Muscle of leg (tissue), 11 donors: Measurements from ENCODE around the gene ULK2. TPM values are rescaled to one million over a fixed set of nuclear protein-coding genes. Genes with fewer than 3 reads are reported as not detected.
A peak's percentile ranks its signal among the peaks of the same experiment; 100 is the strongest.

Experiments used
- DNase-seq: peaks from one replicate; pipeline ENCODE4 v3.0.0; 2013
- H3K27ac ChIP-seq: one replicate; pipeline ENCODE4 v1.5.1; 2013; ENCODE audit warnings: mild to moderate bottlenecking, low read length, control low read depth
- H3K27me3 ChIP-seq: one replicate; pipeline ENCODE4 v1.6.1; 2013; ENCODE audit warnings: low read length; ENCODE audit not compliant: control insufficient read depth, insufficient read depth
- H3K36me3 ChIP-seq: one replicate; pipeline ENCODE4 v1.6.1; 2013; ENCODE audit warnings: low read length; ENCODE audit not compliant: control insufficient read depth, insufficient read depth
- H3K4me1 ChIP-seq: one replicate; pipeline ENCODE4 v1.6.1; 2013; ENCODE audit warnings: low read length; ENCODE audit not compliant: control insufficient read depth, insufficient read depth
- H3K4me3 ChIP-seq: one replicate; pipeline ENCODE4 v1.5.1; 2013; ENCODE audit warnings: low read length, control low read depth
- H3K9me3 ChIP-seq: replicated peaks from 2 replicates; pipeline ENCODE4 v1.6.1; 2013; ENCODE audit warnings: low read depth, low read length; ENCODE audit not compliant: control insufficient read depth
- WGBS: methylation state at CpG from one replicate; pipeline ENCODE4 v1.1.5; 2013; ENCODE audit warnings: missing lambda C conversion rate; ENCODE audit not compliant: insufficient coverage; 5-methylcytosine and 5-hydroxymethylcytosine counted together
- polyA plus RNA-seq, 8 donors: library from polyadenylated mRNA; unstranded; fragments of 120-200 nt; gene quantifications; one replicate each; pipeline versions ENCODE4 v1.2.1 to v1.2.3, GENCODE V29; 2013; ENCODE audit warnings: inconsistent platforms in 1 of 8, low replicate concordance in 1 of 8; ENCODE audit not compliant: insufficient read length in 8 of 8, insufficient read depth in 1 of 8
- total RNA-seq: library from RNA; stranded (reverse); fragments of 120-200 nt; gene quantifications from one replicate; pipeline ENCODE4 v1.2.4, GENCODE V29; 2013

The ULK2 gene
- total and polyA plus RNA-seq, 9 donors, result 17.2 to 28.5 (median 21.2) TPM

GRCh38 chr17:19729900-19730299 lies 137.8 kb downstream of the ULK2 start:
- DNase-seq, result no peak
- H3K9me3 ChIP-seq, result no peaks in the 10 kb centered on the region
- H3K4me1 ChIP-seq, result peaks cover 47% of the 10 kb centered on the region
- H3K36me3 ChIP-seq, result no peaks in the 10 kb centered on the region
- H3K27ac ChIP-seq, result peak overlapping the region; percentile 20
- H3K27me3 ChIP-seq, result no peaks in the 10 kb centered on the region
- 92% methylated on average over 2 of the region's 6 CpGs for WGBS
- no peak overlapping the region for H3K4me3 ChIP-seq

- 3% methylated on average over 5 of the region's 7 CpGs for WGBS
- Histone ChIP-seq H3K4me1 (peaks cover 58% of the 10 kb centered on the region), H3K27ac (peak overlapping the region; percentile 100), H3K9me3 (no peaks in the 10 kb centered on the region), H3K36me3 (no peaks in the 10 kb centered on the region), H3K4me3 (no peak overlapping the region), H3K27me3 (no peaks in the 10 kb centered on the region)
- DNase-seq, result peak; percentile 95
These were observed 139.6 kb downstream of the ULK2 start for GRCh38 chr17:19728084-19728495.

- no peaks in the 10 kb centered on the region for H3K36me3 ChIP-seq
- DNase-seq, result peak; percentile 97
- 40% methylated on average over 2 of the region's 4 CpGs for WGBS
- H3K27ac ChIP-seq, result peak overlapping the region; percentile 100
- no peaks in the 10 kb centered on the region for H3K27me3 ChIP-seq
- peaks cover 59% of the 10 kb centered on the region for H3K4me1 ChIP-seq
- H3K4me3 ChIP-seq, result no peak overlapping the region
- no peaks in the 10 kb centered on the region for H3K9me3 ChIP-seq
These were observed 140.1 kb downstream of the ULK2 start for GRCh38 chr17:19727501-19728078.

DNA sequence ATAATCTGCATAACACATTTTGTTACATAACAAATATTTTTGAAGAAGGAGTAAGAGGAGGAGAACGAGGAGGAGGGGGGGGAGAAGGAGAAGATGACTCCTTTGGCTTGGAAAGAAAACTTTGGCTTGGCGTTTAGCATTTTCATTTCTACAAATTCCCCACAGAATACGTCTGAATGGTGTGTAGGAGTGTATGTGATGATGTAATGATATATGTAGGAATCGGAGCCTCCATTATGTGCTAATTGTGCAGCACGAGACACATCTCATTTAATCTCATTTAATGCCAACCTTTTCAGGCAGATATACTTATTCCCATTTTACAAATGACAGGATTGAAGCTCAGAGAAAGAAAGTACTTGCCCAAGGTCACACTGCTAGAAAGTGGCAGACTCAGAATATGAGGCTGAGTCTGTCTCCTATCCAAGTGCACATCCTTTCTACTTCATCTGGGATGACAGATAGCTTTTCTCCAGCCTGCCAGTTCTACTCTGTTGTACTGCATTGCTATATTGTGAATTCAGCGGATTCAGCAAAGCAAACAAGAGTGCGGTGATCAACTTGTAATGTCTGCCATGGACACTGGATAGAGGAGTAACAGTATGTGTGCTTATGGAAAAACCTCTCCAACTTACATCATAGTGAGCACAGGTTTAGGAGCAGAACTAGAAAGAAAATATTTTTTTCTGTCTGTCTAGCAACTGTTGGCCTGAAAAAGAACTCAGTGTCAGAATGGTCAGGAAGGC lies 140.9 kb downstream of the ULK2 start:
- no CpG with 5 or more reads among the region's 7 CpGs for WGBS
- Histone ChIP-seq H3K27me3 (no peaks in the 10 kb centered on the region), H3K9me3 (no peaks in the 10 kb centered on the region), H3K4me3 (no peak overlapping the region), H3K27ac (peak overlapping the region; percentile 100), H3K4me1 (peaks cover 59% of the 10 kb centered on the region), H3K36me3 (no peaks in the 10 kb centered on the region)
- peak; percentile 82 for DNase-seq

DNA sequence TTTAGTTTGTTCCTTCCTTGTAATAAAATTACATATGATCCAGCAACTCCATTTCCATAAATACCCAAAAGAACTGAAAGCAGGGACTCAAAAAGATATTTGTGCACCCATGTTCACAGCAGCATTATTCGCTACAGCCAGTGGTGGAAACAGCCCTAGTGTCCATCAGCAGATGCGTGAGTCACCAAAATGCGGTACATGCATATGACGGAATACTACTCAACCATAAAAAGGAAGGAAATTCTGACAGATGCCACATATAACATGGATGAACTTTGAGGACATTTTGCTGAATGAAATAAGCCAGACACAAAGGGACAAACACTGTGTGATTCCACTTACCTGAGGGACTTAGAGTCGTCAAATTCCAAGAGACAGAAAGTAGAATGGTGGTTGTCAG lies 142.2 kb downstream of the ULK2 start:
- Histone ChIP-seq H3K4me1 (peaks cover 62% of the 10 kb centered on the region), H3K27me3 (no peaks in the 10 kb centered on the region), H3K4me3 (no peak overlapping the region), H3K9me3 (no peaks in the 10 kb centered on the region), H3K36me3 (no peaks in the 10 kb centered on the region), H3K27ac (no peak overlapping the region)
- DNase-seq, result no peak
- WGBS, result 100% methylated on average over 1 of the region's 5 CpGs

- Histone ChIP-seq H3K4me1 (peaks cover 65% of the 10 kb centered on the region), H3K9me3 (no peaks in the 10 kb centered on the region), H3K27ac (no peak overlapping the region), H3K36me3 (no peaks in the 10 kb centered on the region), H3K4me3 (no peak overlapping the region), H3K27me3 (no peaks in the 10 kb centered on the region)
- DNase-seq, result peak; percentile 51
- 45% methylated on average over 52 of the region's 55 CpGs for WGBS
These were observed 143.0 kb downstream of the ULK2 start for GRCh38 chr17:19724501-19725420.

- 100% methylated on average over 1 of the region's 1 CpG for WGBS
- Histone ChIP-seq H3K27ac (no peak overlapping the region), H3K4me1 (peaks cover 59% of the 10 kb centered on the region), H3K9me3 (no peaks in the 10 kb centered on the region), H3K4me3 (no peak overlapping the region), H3K27me3 (no peaks in the 10 kb centered on the region), H3K36me3 (no peaks in the 10 kb centered on the region)
- no peak for DNase-seq
These were observed 143.8 kb downstream of the ULK2 start for GRCh38 chr17:19723964-19724363.

Other genes with a start within 250 kb of the ULK2 start
- 39.4 TPM for gene ALDH3A2, start 219.2 kb downstream of the ULK2 start, total RNA-seq
- 10 to 100 TPM; 26.6 to 35.9 (median 32.5) TPM for gene ALDH3A2, start 219.2 kb downstream of the ULK2 start, polyA plus RNA-seq
- gene SLC47A2, start 151.4 kb downstream of the ULK2 start, total RNA-seq, result not detected
- under 1 TPM; 0.13 to 0.53 (median 0.22) TPM for gene SLC47A2, start 151.4 kb downstream of the ULK2 start, polyA plus RNA-seq
- 0.18 TPM for gene ALDH3A1, start 119.6 kb downstream of the ULK2 start, total RNA-seq
- under 1 TPM; 0.19 to 0.57 (median 0.30) TPM for gene ALDH3A1, start 119.6 kb downstream of the ULK2 start, polyA plus RNA-seq
- gene AKAP10, start 109.9 kb upstream of the ULK2 start, total RNA-seq, result 21.5 TPM
- 10 to 100 TPM; 15.0 to 20.7 (median 17.5) TPM for gene AKAP10, start 109.9 kb upstream of the ULK2 start, polyA plus RNA-seq
- 11.6 TPM for gene SPECC1, start 141.4 kb upstream of the ULK2 start, total RNA-seq
- gene SPECC1, start 141.4 kb upstream of the ULK2 start, polyA plus RNA-seq, result 1 to 10 TPM; 5.7 to 9.6 (median 7.0) TPM